ENCODE measurements around the gene APOD.

APOD gene

DNA sequence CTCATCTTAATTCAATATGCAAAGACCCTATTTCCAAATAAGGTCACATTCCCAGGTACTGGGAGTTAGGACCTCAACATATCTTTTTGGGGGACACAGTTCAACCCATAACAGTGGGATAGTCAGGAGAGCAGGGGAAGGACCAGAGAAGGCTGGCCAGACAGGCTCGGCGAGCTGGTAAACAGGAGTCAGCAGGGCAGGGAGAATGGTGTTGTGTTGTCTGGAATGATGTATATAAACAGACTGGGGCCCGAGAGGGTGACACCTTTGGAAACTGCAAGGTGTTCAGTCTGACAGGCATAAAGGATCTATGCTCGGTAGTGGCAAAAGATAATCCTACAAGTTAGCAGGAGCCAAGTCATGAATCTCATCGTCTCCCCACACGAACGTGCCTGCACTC, 30.5 kb downstream of the APOD start:
- DNase-seq (ENCODE audit: low spot score), result no peak

- DNase-seq (ENCODE audit: low spot score), result no peak
These were observed 32.3 kb downstream of the APOD start for GRCh38 chr3:195551381-195551978.

DNA sequence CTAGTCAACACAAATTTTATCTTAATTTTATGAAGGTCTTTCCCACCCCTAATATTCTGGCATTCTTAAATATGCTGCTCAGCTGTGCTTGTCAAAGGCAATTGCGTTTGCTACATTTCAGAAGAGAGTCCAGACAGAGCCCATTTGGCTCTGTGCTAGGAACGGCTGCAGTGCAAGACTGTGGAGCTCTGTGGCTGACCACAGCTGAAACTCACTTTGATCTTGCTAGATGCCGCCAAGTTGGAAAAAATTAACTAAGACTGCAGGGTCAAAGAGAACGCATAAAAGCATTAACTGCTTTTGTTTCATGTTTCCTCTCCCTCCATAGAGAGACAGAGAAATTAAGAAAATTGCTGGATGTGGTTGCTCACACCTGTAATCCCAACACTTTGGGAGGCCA, 33.0 kb downstream of the APOD start:
- DNase-seq (ENCODE audit: low spot score), result no peak

GRCh38 chr3:195549931-195550519, 33.7 kb downstream of the APOD start:
- peak; percentile 36 for DNase-seq (ENCODE audit: low spot score)

- no peak for DNase-seq (ENCODE audit: low spot score)
These were observed 34.8 kb downstream of the APOD start for GRCh38 chr3:195548987-195549386.

DNA sequence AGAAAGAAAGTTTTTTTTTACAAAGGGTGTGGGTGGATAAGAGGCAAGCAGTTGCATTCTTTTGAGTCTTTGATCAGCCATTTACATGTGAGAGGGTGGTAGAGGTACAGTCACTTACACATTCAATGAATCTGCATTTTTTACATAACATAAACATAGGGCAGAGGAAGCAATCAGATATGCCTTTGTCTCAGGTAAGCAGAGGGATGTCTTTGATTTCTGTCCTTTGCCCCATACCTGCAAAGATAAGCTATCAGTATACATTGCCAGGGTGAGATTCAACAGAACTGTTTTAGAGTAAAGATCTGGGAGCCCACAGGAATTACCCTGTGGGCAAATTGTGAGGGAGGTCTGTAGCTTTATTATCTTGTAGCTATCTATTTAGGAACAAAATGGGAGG, 35.2 kb downstream of the APOD start:
- no peak for DNase-seq (ENCODE audit: low spot score)

- no peak for DNase-seq (ENCODE audit: low spot score)
These were observed 35.7 kb downstream of the APOD start for GRCh38 chr3:195548006-195548405.

- no peak for DNase-seq (ENCODE audit: low spot score)
These were observed 37.6 kb downstream of the APOD start for GRCh38 chr3:195546130-195546560.

DNA sequence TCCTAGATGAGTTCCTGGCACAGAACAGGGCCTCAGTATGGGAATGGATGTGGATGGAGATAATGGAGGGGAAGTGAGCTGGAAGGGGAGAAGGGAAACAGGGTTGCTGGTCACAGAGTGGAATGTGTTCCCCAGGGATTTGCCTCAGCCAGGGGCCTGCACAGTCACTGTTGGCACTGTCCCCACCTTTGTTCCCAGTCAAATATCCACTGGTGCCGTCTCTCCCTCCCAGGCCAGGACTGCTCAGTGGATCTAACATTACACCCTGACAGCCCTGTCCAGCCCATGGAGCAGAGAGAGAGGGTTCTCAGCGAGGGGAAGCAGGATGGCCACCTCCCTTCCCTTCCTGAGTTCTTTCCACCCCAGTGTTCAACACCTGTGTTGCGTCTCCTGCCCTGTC, 39.1 kb downstream of the APOD start:
- DNase-seq (ENCODE audit: low spot score), result no peak

DNA sequence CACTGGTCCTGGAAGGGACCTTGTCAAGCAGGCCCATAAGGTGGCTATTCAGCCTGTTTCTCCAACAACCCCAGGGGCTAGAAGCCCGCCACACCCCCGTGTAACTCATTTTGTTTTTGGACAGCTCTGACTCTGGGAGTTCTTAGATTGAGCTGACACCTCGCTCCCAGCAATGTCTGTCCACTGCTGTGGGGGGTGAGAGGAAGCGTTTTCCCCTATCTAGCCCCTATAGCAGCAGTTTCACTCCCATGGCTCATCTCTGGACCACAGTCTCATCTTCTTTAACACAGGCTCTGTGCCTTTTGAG, 39.6 kb downstream of the APOD start:
- DNase-seq (ENCODE audit: low spot score), result no peak

- no peak for DNase-seq (ENCODE audit: low spot score)
These were observed 40.1 kb downstream of the APOD start for GRCh38 chr3:195543500-195544229.

DNA sequence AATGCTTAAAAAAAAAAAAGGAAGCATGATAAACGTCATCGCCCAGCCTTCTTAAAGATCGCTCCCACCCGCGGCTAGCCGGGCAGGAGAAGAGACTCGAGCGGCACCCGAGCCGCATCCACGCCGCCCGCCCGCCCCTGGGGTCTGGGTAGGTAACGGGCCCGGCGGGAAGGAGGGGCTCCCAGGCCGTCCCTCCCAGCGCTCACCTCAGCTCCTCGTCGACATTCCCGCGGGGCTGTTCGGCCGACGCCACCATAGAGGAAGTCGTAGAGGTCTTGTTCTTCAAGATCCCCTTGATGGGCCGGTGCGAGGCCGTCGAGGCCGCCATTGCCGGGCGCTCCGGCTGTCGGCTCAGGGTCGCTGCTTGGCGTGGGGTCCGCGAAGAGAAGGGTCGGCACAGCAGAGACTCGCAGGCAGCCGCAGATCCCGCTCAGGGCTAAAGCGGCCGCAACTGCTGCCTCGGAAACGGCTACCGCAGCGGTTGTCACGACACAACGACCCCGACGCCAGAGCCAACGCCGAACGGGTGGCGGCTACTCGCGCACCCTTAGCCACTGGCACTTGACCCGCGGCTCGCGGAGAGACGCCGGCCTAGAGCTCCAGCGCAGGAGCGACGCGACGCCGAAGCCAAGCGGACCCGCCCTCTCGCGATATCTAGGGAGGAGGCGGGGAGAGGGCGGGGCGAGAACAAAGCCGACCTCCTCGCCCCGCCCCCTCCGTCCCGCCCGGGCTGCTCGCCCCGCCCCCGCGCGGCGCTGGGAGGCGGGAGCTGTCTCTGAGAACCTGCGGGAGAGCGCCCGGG, 40.8 kb downstream of the APOD start, which contains the start of gene PPP1R2:
TSS of gene PPP1R2 (minus strand) at position 628 of the 802 bp plus-strand sequence. CDS start at position 328, 300 bp downstream.
- DNase-seq (ENCODE audit: low spot score), result peak; percentile 96

GRCh38 chr3:195542316-195542697, 41.4 kb downstream of the APOD start:
- peak; percentile 55 for DNase-seq (ENCODE audit: low spot score)

DNA sequence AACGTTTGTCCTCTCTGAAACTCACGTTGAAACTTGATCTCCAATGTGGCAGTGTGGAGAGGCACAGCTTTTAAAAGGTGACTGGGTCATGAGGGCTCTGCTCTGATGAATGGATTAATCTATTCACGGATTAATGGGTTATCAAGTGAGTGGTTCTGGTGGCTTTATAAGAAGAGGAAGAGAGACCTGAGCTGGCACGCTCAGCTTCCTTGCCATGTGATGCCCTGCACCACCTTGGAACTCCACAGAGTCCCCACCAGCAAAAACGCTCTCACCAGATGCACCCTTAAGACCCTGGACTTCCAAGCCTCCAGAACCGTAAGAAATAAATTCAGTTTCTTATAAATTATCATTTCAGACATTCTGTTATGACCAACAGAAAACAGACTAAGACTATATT, 43.2 kb downstream of the APOD start:
- DNase-seq (ENCODE audit: low spot score), result no peak

GRCh38 chr3:195540027-195540426, 43.7 kb downstream of the APOD start:
- no peak for DNase-seq (ENCODE audit: low spot score)

DNA sequence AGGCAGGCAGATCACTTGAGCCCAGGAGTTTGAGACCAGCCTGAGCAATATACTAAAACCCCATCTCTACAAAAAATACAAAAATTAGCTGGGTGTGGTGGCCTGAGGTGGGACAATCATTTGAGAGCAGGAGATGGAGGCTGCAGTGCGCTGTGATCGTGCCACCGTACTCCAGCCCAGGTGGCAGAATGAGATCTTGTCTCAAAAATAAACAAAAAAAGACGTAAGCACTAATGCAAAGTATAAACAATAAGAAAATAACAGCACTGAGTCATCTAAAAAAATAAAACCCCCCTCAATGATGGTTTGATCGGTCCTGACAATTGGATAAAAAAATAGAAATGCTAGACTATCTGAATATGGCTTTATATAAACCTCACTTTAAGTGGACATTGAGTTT, 44.3 kb downstream of the APOD start:
- DNase-seq (ENCODE audit: low spot score), result no peak

- DNase-seq (ENCODE audit: low spot score), result peak; percentile 54
These were observed 45.7 kb downstream of the APOD start for GRCh38 chr3:195537995-195538394.

GRCh38 chr3:195535293-195535692, 48.4 kb downstream of the APOD start:
- no peak for DNase-seq (ENCODE audit: low spot score)

DNA sequence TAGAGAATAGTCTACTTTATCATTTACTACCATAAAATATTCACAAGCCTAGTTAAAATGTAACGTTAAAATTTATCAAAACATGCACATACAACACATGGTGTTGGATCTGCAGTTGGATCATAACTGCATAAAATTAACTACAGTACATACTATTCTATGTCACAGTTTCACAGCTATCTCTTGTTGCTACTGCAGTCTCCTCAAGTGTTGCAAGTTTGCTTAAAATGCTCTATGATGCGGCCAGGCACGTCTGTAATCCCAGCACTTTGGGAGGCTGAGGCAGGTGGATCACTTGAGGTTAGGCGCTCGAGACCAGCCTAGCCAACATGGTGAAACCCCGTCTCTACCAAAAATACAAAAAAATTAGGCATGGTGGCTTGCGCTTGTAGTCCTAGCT, 50.9 kb downstream of the APOD start:
- DNase-seq (ENCODE audit: low spot score), result no peak

GRCh38 chr3:195532345-195532744, 51.4 kb downstream of the APOD start:
- DNase-seq (ENCODE audit: low spot score), result no peak

DNA sequence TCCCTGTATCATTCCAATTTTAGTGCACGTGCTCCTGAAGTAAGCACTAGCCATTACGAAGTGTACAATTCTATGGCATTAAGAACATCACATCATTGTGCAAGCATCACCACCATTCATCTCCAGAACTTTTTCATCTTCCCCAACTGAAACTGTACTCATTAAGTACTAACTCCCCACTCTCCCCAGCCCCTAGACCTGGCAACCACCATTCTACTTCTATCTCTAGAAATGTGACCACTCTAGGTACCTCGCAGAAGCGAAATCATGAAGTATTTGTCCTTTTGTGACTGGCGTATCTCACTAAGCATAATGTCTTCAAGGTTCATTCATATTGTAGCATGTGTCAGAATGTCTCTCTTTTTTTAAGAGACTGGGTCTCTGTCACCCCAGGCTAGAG, 52.1 kb downstream of the APOD start:
- DNase-seq (ENCODE audit: low spot score), result no peak

GRCh38 chr3:195526492-195526891, 57.2 kb downstream of the APOD start:
- no peak for DNase-seq (ENCODE audit: low spot score)
